CD4-positive, alpha-beta T cell (primary cell): Measurements from ENCODE around the gene ARL6. TPM values are rescaled to one million over a fixed set of nuclear protein-coding genes. Genes with fewer than 3 reads are reported as not detected.

Experiments
- ATAC-seq: fragments of 200-7000 bp; cut with Tn5 transposase; one replicate; pipeline ENCODE4 v1.10.0; 2022; ENCODE audit warnings: mild to moderate bottlenecking; ENCODE audit not compliant: poor library complexity
- CTCF ChIA-PET: fragments of 350-600 bp; sonication (Branson Sonifier 250); formaldehyde crosslinking; loops from one replicate; lab custom pipeline; 2021; ENCODE audit warnings: antibody characterized with exemption, inconsistent platforms; lab: Charles Lee
- POLR2A ChIA-PET: fragments of 350-600 bp; sonication (Branson Sonifier 250); formaldehyde crosslinking; loops from one replicate; lab custom pipeline; 2021; ENCODE audit warnings: antibody characterized with exemption, inconsistent platforms; lab: Charles Lee
- DNase-seq, 14 experiments: peaks; one replicate each; pipeline ENCODE4 v3.0.0-alpha.2; 2013 to 2020; ENCODE audit warnings: mixed read lengths in 2 of 14
- H3K27ac ChIP-seq, 2 donors: one replicate each; pipeline versions ENCODE4 v1.5.1 to v1.7.0; 2013; ENCODE audit warnings: low read length in 2 of 2, low read depth in 1 of 2, mild to moderate bottlenecking in 1 of 2
- H3K27me3 ChIP-seq, 2 experiments: 1 replicate in 1 of 2; 2 replicates in 1 of 2; pipeline versions ENCODE4 v1.6.1 to v1.7.0; 2013; ENCODE audit warnings: low read length in 2 of 2, control low read depth in 1 of 2, mild to moderate bottlenecking in 1 of 2, moderate library complexity in 1 of 2; ENCODE audit not compliant: insufficient read depth in 2 of 2, control insufficient read depth in 1 of 2
- H3K36me3 ChIP-seq: one replicate; pipeline ENCODE4 v1.6.1; 2013; ENCODE audit warnings: low read length, control low read depth; ENCODE audit not compliant: insufficient read depth
- H3K4me1 ChIP-seq: one replicate; pipeline ENCODE4 v1.6.1; 2013; ENCODE audit warnings: low read length, control low read depth; ENCODE audit not compliant: insufficient read depth
- H3K4me3 ChIP-seq: one replicate; pipeline ENCODE4 v1.5.1; 2013; ENCODE audit warnings: mild to moderate bottlenecking, low read length, moderate library complexity
- H3K9me3 ChIP-seq, 2 experiments: 1 replicate in 1 of 2; 2 replicates in 1 of 2; pipeline versions ENCODE4 v1.6.1 to v1.7.0; 2013; ENCODE audit warnings: low read length in 2 of 2, mild to moderate bottlenecking in 2 of 2, control low read depth in 1 of 2, moderate library complexity in 1 of 2; ENCODE audit not compliant: control insufficient read depth in 1 of 2, insufficient read depth in 1 of 2
- H3K27ac Mint-ChIP-seq: one replicate; pipeline ENCODE4 v1.8.0; 2020; ENCODE audit warnings: mixed read lengths
- H3K27me3 Mint-ChIP-seq: one replicate; pipeline ENCODE4 v1.8.0; 2021; ENCODE audit warnings: mixed read lengths
- H3K36me3 Mint-ChIP-seq: one replicate; pipeline ENCODE4 v1.8.0; 2021; ENCODE audit warnings: low read depth, mixed read lengths
- H3K4me1 Mint-ChIP-seq: one replicate; pipeline ENCODE4 v1.8.0; 2021; ENCODE audit warnings: low read depth, mixed read lengths
- H3K4me3 Mint-ChIP-seq: one replicate; pipeline ENCODE4 v1.8.0; 2020; ENCODE audit warnings: mild to moderate bottlenecking, mixed read lengths
- H3K9me3 Mint-ChIP-seq: one replicate; pipeline ENCODE4 v1.8.0; 2020; ENCODE audit warnings: mixed read lengths
- intact Hi-C, 2 experiments: fragments of 100-400 bp; cut with DNase I in 1 of 2; cut with micrococcal nuclease in 1 of 2; formaldehyde crosslinking; loops; one replicate each; pipeline versions ENCODE4 v1.15.1 to v1.9.0; 2023 to 2025; cut with DNase I, micrococcal nuclease
- total RNA-seq, 174 experiments: library from RNA in 2 of 174; stranded (reverse) in 2 of 174; gene quantifications; one replicate each; pipeline ENCODE4 v1.2.3 and lab custom pipeline; 2021 to 2026
- TF ChIP-seq, protein P1 (sequence below): fragments of 200-600 bp; IDR thresholded peaks from one replicate; pipeline ENCODE4 v1.8.0; 2022; ENCODE audit warnings: antibody characterized with exemption, mild to moderate bottlenecking

The ARL6 gene
- total RNA-seq, 2 experiments from 2014 or later, result 1.3 to 2.1 TPM

DNA sequence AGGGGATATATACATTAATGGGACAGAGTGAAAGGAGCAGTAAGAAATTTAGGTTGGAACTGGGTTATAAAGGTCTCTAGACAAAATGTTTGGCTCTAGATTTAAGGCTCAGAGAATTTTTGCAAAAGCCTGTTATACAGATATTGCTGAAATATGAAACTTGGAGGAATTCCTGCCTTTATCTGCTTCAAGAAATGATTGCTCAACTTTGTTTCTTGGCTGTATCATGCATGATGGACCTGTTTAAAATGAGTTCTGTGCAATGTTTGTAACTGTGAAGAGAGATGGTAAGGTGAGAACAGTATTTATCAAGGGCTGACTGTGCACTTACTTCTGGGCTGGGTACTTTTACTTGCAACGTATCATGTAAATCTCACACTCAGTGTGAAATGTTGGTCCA, 60.5 kb downstream of the ARL6 start:
- H3K36me3 Mint-ChIP-seq, result no peaks in the 10 kb centered on the region
- TF ChIP-seq, protein P1, sequence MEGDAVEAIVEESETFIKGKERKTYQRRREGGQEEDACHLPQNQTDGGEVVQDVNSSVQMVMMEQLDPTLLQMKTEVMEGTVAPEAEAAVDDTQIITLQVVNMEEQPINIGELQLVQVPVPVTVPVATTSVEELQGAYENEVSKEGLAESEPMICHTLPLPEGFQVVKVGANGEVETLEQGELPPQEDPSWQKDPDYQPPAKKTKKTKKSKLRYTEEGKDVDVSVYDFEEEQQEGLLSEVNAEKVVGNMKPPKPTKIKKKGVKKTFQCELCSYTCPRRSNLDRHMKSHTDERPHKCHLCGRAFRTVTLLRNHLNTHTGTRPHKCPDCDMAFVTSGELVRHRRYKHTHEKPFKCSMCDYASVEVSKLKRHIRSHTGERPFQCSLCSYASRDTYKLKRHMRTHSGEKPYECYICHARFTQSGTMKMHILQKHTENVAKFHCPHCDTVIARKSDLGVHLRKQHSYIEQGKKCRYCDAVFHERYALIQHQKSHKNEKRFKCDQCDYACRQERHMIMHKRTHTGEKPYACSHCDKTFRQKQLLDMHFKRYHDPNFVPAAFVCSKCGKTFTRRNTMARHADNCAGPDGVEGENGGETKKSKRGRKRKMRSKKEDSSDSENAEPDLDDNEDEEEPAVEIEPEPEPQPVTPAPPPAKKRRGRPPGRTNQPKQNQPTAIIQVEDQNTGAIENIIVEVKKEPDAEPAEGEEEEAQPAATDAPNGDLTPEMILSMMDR, result no peak
- no peak overlapping the region for H3K27ac Mint-ChIP-seq
- ChIA-PET CTCF (no interaction called here), POLR2A (no interaction called here)
- intact Hi-C loops, result loop anchor here (10.0 kb wide), 2 partner anchors 110 to 150 kb away; partner anchors contain the start of gene RIOX2 (in 1 of the 2)
- DNase-seq (no peak), ATAC-seq (no peak)
- no peak overlapping the region for H3K4me3 Mint-ChIP-seq
- H3K27me3 Mint-ChIP-seq, result peaks cover 8% of the 10 kb centered on the region
- peaks cover 21% of the 10 kb centered on the region for H3K4me1 Mint-ChIP-seq
- no peaks in the 10 kb centered on the region for H3K9me3 ChIP-seq
- H3K4me1 ChIP-seq, result peaks cover 25% of the 10 kb centered on the region
- no peak overlapping the region for H3K27ac ChIP-seq
- no peaks in the 10 kb centered on the region for H3K27me3 ChIP-seq
- no peak overlapping the region for H3K4me3 ChIP-seq
- H3K36me3 ChIP-seq, result no peaks in the 10 kb centered on the region
- no peaks in the 10 kb centered on the region for H3K9me3 Mint-ChIP-seq

DNA sequence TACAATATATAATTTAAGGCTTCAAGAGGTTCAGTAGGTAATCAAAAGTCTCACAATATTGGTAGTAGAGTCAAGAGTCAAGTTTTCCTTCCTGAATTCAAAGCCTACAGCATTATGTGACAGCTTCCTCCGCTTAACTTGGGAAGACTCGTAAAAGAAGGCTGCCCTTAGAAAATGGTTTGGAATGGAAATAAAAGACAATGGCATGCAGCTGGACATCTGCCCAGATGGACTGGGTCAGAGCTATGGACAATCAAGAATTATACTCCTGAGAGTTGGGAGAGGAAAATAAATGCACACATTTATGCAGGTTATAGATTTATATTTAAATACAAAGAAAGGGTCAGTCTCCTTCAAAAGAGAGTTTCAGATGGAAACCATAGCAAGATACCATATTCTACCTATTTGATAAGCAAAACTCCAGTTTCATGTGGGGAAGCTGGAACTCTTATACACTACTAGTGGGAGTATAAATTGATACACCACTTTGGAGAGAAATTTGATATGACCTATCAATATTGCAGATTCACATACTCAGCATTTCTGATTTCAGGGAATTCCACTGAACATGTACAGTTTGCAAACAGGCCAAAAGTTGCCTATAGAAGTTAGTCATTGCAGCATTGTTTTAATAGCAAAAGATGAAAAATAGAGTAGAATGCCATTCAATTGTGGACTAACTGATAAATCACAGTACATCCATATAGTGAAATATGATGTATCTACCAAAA, 63.3 kb downstream of the ARL6 start:
- peaks cover 3% of the 10 kb centered on the region for H3K4me1 Mint-ChIP-seq
- Histone ChIP-seq H3K4me1 (peaks cover 6% of the 10 kb centered on the region), H3K27ac (no peak overlapping the region), H3K9me3 (no peaks in the 10 kb centered on the region), H3K4me3 (no peak overlapping the region), H3K36me3 (no peaks in the 10 kb centered on the region), H3K27me3 (no peaks in the 10 kb centered on the region)
- ChIA-PET CTCF (interaction anchor here (1.3 kb wide), 1 partner anchor 10 kb away, joined by 4 read pairs; no protein-coding TSS in a partner anchor), POLR2A (interaction anchor here (0.8 kb wide), 1 partner anchor 85 kb away, joined by 3 read pairs; no protein-coding TSS in a partner anchor)
- no peak for DNase-seq
- H3K36me3 Mint-ChIP-seq, result no peaks in the 10 kb centered on the region
- ATAC-seq, result no peak
- intact Hi-C loops, result loop anchor here (10.0 kb wide), 2 partner anchors 107 to 147 kb away; partner anchors contain the start of gene RIOX2 (in 1 of the 2)
- H3K27me3 Mint-ChIP-seq, result no peaks in the 10 kb centered on the region
- no peak overlapping the region for H3K27ac Mint-ChIP-seq
- TF ChIP-seq, protein P1, result no peak
- no peaks in the 10 kb centered on the region for H3K9me3 Mint-ChIP-seq
- no peak overlapping the region for H3K4me3 Mint-ChIP-seq

DNA sequence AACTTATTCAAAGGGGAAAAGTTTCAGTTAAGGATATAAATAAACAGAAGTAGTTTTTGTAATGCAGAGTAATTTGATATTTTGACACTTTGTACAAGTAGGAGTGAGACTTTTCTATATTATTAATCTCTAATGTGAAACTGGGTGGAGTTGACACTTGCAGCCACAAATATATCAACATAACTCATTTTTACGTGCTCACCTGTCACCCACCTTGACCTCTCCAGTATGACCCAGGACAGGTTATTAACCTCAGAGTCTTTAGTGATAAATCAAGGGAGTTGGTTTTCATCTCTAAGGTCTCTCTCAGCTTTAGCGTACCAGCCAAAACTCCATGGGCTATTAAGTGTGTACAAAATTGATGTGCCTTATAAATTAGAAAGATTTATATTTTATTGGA, 64.6 kb downstream of the ARL6 start:
- Mint-ChIP-seq H3K9me3 (no peaks in the 10 kb centered on the region), H3K4me1 (no peaks in the 10 kb centered on the region), H3K36me3 (no peaks in the 10 kb centered on the region), H3K4me3 (no peak overlapping the region), H3K27me3 (no peaks in the 10 kb centered on the region), H3K27ac (no peak overlapping the region)
- no peak overlapping the region for H3K27ac ChIP-seq
- H3K36me3 ChIP-seq, result no peaks in the 10 kb centered on the region
- no peak overlapping the region for H3K4me3 ChIP-seq
- intact Hi-C loops, result loop anchor here (10.0 kb wide), 2 partner anchors 106 to 146 kb away; partner anchors contain the start of gene RIOX2 (in 1 of the 2)
- ChIA-PET CTCF (interaction anchor here (0.7 to 0.9 kb wide), 2 partner anchors 11 to 94 kb away, joined by 3 read pairs; no protein-coding TSS in a partner anchor), POLR2A (no interaction called here)
- H3K27me3 ChIP-seq, result no peaks in the 10 kb centered on the region
- no peaks in the 10 kb centered on the region for H3K4me1 ChIP-seq
- DNase-seq (no peak), ATAC-seq (no peak)
- TF ChIP-seq, protein P1, result no peak
- no peaks in the 10 kb centered on the region for H3K9me3 ChIP-seq
